GM12873 (cell line): ENCODE data around the gene LTA4H.

Experiments used
- CTCF ChIP-seq: IDR thresholded peaks from 2 replicates; pipeline ENCODE4 v1.5.1; 2012; ENCODE audit warnings: low read depth, mild to moderate bottlenecking, moderate library complexity, low read length, control low read depth; ENCODE audit not compliant: insufficient read depth; ENCODE audit errors: missing control alignments

LTA4H gene

DNA sequence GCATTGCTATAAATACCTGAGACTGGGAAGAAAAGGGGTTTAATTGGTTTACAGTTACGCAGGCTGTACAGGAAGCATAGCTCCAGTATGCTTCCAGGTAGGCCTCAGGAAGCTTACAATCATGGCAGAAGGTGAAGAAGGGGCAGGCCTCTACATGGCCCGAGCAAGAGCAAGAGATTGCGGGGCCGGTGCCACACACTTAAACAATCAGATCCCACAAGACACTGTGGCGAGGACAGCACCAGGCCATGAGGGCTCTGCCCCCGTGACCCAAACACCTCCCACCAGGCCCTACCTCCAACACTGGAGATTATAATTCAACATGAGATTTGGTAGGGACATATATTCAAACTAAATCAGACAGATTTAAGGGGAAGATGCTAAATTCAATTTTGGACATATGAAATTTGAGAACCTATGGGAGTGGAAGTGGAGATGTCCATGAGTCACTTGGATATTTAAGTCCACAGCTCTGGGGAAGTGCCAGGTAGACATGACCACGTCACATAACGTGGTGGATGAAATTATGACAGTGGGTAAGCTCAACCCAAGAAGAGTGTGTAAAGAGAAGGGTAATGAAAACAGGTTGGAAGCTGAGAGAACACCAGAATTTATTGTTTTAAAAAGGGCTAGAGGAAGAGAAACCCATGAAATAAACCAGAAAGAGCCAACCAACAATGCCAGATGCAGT is 1.5 kb upstream of the LTA4H start:
- TF ChIP-seq CTCF, result no peak

GRCh38 chr12:96034621-96035282 is 635 bp downstream of the LTA4H start:
- TF ChIP-seq CTCF, result no peak

DNA sequence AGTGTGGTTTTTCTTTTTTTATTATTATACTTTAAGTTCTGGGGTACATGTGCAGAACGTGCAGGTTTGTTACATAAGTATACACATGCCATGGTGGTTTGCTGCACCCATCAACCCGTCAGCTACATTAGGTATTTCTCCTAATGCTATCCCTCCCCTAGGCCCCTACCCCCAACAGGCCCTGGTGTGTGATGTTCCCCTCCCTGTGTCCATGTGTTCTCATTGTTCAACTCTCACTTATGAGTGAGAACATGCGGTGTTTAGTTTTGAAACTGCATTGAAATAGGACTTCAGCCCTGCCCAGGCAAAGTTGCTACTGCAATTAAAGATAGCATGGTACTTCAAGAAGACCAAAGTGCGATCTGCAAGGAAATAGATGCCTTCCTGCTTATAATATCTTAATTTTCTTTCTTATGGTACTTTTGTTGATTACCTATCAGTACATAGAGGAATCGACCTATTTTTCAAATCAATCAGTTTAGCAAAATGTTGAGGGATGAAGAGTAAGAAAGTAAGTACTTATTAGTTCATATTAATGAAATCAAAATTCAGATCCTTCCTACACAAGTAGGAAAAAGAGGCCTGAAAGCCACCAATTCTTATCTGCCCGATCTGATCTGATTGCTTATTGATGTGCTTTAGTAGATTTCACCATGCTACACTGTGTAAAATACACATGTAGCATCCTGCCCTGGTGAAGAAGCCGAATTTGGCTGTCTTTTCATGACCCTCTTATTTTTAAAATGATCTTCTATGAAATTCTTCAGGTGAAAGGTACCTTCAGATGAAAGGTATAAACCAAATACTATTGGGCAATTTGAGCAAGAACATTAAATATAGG is 1.6 kb downstream of the LTA4H start:
- TF ChIP-seq CTCF, result no peak

DNA sequence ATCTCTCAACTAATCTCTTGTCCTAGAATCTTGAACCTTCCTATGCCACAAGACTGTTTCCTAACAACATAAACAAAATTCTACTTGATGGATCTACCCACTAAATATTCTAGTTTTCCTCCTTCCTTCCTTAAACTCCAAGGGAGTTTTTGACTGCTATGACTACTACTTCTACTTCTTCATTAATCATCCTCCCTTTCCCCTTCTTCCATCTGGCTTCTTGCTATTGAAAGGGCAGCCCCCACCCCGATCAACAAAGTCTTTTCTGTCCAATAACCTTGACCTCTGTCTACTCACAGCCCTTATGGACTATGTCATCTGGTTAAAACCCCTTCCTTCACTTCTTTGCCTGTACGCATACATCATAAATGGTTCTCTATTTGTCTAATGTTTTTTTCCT is 5.6 kb downstream of the LTA4H start:
- TF ChIP-seq CTCF, result no peak

GRCh38 chr12:96028538-96028937 is 6.8 kb downstream of the LTA4H start:
- no peak for TF ChIP-seq CTCF

DNA sequence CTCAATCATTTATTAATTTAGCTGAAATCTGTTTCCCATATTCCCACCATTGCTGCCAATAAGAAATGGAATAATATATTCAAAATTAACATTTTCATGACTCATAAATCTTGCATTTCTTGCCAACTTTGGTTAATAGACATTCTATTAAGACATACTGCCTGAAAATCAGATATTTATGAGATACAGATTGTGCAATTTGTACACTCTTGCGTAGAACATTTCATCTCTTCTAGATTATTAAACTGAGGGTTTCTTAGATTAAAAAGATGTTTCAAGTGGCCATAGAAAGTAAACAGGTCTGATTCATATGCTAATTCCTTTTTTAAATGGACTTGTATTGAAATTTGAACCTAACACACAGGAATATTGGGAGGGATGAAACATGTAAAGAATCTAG is 9.1 kb downstream of the LTA4H start:
- TF ChIP-seq CTCF, result no peak

GRCh38 chr12:96025518-96025917 is 9.9 kb downstream of the LTA4H start:
- no peak for TF ChIP-seq CTCF
